Tongue (tissue), 2 donors: ENCODE measurements around the gene CXorf51B. TPM values are rescaled to one million over a fixed set of nuclear protein-coding genes. Genes with fewer than 3 reads are reported as not detected.
"Not testable (repeated sequence)": the region's sequence is repeated elsewhere in the genome, so short reads cannot be mapped to it uniquely, and the experiment has no call there.

Experiments
- DNase-seq: peaks from one replicate; pipeline ENCODE4 v3.0.0-alpha.2; 2015
- total RNA-seq: library from RNA; depleted of rRNA; stranded (reverse); fragments of >200 nt; gene quantifications from one replicate; pipeline ENCODE4 v1.2.3, GENCODE V29; 2014

CXorf51B gene
- not detected for total RNA-seq

GRCh38 chrX:146809471-146809870 lies at the start of gene CXorf51B:
CXorf51B (plus strand) TSS chrX:146809771; CDS start chrX:146809792, 21 bp downstream.
- DNase-seq, result not testable (repeated sequence)

- not testable (repeated sequence) for DNase-seq
Observed at GRCh38 chrX:146814644-146815043, 5.1 kb downstream of the CXorf51B start, which contains the start of gene CXorf51A. CXorf51A (minus strand) TSS chrX:146814744; CDS start chrX:146814723, 21 bp downstream.

- DNase-seq, result no peak
Observed at GRCh38 chrX:146831994-146832393, 22.4 kb downstream of the CXorf51B start.

GRCh38 chrX:146854281-146854680 lies 44.7 kb downstream of the CXorf51B start:
- DNase-seq, result no peak

Other genes with a start within 250 kb of the CXorf51B start
- not detected for gene CXorf51A, start 5.0 kb downstream of the CXorf51B start, total RNA-seq